GM21360 (cell line): ENCODE data around the gene TESK1.
"Not testable (repeated sequence)": the region's sequence is repeated elsewhere in the genome, so short reads cannot be mapped to it uniquely, and the experiment has no call there.

ENCODE experiments used
- ATAC-seq: cut with Tn5 transposase; IDR thresholded peaks from one replicate; pipeline ENCODE4 v1.9.1; 2021; ENCODE audit warnings: mild to moderate bottlenecking, moderate library complexity; ENCODE audit not compliant: unreplicated experiment

Gene TESK1

DNA sequence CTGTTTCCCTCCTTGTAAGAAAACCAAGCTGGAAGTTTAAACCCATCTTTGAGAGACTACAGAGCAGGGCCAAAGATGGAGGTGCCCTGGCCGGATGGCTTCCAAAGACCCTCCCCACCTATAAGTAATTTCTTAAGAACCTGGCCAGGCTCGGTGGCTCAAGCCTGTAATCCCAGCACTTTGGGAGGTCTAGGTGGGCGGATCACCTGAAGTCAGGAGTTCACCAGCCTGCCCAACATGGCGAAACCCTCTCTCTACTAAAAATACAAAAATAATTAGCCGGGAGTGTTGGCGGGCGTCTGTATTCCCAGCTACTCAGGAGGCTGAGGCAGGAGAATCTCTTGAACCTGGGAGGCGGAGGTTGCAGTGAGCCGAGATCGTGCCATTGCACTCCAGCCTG lies 40.7 kb downstream of the TESK1 start:
- ATAC-seq = not testable (repeated sequence)

- peak; percentile 9 for ATAC-seq
These were observed 41.1 kb downstream of the TESK1 start for GRCh38 chr9:35646153-35646532.

DNA sequence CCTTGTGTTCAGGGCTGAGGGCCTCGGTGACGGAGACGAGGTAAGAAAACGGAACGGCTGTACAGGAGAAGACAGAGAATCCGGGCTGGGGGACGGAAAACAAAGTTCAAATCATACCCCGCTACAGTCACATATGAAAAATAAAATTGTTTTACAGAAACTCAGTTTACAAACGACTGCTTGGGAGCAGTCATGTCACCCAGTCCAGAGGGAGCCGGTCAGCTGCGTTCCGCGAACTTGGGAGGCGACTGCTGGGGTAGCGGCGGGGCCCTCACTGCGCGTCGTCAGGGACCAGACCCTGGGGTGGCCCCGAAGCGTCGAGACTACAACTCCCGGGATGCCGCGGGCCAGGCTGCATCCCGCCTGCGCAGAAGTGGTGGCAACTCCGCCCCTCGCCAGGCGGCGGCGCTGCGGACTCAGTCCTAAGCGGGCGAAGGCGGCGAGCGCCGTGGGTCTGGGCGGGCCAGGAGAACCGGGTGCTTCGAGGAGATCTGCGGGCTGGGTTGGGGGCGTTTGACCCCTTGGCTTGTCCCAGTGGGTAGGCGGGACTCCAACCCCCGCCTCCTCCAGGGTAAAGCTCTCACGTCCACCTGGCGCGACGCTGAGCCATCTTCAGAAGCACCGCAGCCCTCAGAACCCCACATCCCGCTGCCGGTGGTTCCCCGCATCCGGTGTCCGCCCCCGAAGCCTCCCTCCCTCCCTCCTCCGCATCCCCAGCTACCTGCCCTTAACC lies 41.6 kb downstream of the TESK1 start:
- peak; percentile 80 for ATAC-seq

- no peak for ATAC-seq
These were observed 44.6 kb downstream of the TESK1 start for GRCh38 chr9:35649431-35650340.

DNA sequence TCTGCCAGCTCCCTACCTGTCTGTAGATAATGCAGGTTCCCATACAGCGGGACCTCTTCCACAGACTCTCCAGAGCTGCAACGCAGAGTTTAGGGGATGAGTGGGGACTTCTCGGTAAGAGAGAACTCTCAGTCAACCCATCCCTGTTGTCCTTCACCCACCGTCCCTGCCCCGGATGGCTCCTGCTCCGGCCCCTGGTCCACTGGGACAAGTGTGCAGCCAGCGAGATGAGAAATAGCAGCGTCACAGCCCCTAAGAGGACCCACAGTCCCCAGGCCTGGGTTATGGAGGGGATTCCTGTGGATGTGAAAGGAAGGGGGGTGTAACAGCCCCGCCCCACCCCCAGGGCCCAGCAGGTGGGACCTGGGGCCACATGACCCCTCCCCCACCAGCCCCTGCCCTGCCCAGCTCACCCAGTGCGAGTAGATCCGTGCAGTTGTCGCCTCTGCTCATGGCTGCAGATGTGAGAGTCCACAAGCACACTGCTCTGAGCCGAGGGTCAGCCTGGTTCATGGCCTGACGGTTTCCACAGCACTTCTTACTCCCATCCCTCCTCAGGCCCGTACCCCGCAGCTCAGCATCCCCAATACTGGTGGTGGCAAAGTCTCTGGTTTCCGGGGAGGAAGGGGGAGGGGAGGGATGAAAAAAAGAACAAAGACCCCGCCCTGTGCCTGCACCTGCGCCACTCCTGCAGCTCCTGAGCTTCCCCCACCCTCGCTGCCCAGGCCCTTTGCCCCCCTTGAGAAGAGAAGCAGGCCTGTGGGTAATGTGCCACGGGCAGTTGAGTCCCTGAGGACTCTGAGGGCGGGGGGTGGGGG lies 45.5 kb downstream of the TESK1 start, which contains the start of gene SIT1:
Gene SIT1, minus strand, starts transcription at position 591 of the 818 bp plus-strand sequence. Its CDS starts 78 bp downstream, at position 513.
- no peak for ATAC-seq

DNA sequence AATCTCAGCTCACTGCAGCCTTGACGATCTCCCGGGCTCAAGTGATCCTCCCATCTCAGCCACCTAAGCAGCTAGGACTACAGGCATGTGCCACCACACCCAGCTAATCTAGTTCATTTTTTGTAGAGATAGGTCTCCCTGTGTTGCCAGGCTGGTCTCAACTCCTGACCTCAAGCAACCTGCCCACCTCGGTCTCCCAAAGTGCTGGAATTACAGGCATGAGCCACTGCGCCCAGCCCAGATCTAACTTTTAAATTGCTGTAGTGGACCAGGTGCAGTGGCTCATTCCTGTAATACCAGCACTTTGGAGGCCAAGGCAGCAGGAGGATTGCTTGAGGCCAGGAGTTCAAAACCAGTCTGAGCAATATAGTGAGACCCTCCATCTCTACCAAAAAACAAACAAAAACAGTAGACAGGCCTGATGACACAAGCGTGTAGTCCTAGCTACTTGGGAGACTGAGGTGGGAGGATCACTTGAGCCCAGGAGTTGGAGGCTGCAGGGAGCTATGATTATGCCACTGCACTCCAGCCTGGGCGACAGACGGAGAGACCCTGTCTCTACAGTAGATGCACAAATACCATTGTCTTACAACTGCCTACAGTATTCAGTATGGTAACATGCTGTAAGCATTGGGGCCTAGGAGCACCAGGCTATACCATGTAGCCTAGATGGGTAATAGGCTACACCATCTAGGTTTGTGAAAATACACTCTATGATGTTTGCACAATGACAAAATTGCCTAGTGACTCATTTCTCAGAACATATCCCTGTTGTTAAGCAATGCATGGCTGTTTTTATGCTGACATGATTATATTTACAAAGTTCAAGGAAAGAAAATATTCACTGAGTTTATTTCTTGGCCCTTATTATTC lies 47.1 kb downstream of the TESK1 start:
- no peak for ATAC-seq

GRCh38 chr9:35652829-35653209 lies 47.8 kb downstream of the TESK1 start:
- ATAC-seq = no peak

GRCh38 chr9:35653611-35654010 lies 48.5 kb downstream of the TESK1 start:
- ATAC-seq = no peak

- no peak for ATAC-seq
These were observed 51.3 kb downstream of the TESK1 start for GRCh38 chr9:35656348-35656747.

GRCh38 chr9:35656831-35657545 lies 51.9 kb downstream of the TESK1 start:
- no peak for ATAC-seq

DNA sequence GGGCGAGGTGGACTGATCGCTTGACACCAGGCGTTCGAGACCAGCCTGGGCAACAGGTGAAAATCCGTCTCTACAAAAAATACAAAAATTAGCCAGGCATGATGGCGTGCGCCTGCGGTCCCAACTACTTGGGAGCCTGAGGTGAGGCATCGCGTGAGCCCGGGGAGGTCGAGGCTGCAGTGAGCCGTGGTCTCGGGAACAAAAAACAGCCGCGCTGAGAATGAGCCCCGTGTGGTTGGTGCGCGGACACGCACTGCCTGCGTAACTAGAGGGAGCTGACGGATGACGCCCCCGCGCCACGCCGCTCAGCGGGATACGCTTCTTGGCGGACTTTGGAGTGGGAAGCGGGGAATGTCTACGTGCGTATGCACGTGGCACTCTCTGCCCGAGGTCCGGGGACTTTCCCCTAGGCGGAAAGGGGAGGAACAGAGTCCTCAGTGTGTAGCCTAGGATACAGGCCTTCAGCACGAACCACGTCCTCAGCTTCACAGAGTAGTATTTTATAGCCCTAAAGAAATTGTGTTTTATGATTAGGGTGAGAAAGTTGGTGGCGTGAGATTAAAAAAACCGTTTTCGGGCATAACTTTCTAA lies 52.6 kb downstream of the TESK1 start, which contains the start of gene RMRP:
Gene RMRP, minus strand, starts transcription at position 474 of the 591 bp plus-strand sequence.
- ATAC-seq = peak; percentile 86

DNA sequence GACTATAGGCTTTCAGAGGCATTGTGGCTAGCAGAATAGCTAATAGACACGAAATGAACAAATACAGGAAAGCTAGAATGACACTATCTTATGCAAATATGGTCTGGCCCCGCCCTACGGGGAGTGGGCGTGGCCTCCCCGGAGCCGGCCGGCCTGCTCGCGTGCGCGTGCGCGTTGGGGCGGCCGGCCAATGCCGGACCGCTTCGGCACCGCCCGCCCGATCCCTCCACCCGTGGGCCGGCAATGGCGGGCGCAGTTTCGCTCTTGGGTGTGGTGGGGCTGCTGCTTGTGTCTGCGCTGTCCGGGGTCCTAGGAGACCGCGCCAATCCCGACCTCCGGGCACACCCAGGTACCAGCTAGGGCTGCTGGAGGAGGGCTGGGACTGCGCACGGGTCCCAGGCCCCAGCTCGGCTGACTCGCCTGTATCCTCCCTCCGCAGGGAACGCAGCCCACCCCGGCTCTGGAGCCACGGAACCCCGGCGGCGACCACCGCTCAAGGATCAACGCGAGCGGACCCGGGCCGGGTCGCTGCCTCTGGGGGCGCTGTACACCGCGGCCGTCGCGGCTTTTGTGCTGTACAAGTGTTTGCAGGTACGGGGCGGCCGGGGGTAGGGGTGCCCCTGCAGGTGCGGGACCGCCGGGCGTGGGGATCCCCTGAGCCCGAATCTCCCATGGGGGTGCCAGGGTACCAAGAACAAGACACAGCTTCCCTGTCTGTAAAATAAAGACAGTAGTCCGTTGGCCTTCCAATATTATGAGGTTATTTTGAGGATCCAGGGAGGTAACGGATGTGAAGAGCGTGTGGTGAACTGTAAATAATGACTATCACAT lies 53.3 kb downstream of the TESK1 start, which contains the start of gene CCDC107:
Gene CCDC107, plus strand, starts transcription at position 156 of the 831 bp plus-strand sequence. Its CDS starts 88 bp downstream, at position 244.
- ATAC-seq = peak; percentile 43

DNA sequence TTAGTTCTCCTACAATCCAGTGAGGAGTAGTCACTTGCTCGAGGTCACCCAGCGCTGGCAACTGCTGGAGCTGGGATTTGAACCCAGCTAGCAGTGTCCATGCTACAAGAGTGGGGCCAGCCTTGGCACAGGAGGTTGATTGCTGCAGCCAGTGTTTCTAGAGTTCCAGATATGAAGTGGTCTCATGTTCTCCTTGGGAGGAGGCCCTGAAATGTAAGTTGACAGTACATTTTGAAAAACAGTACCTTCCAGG lies 53.8 kb downstream of the TESK1 start:
- no peak for ATAC-seq

DNA sequence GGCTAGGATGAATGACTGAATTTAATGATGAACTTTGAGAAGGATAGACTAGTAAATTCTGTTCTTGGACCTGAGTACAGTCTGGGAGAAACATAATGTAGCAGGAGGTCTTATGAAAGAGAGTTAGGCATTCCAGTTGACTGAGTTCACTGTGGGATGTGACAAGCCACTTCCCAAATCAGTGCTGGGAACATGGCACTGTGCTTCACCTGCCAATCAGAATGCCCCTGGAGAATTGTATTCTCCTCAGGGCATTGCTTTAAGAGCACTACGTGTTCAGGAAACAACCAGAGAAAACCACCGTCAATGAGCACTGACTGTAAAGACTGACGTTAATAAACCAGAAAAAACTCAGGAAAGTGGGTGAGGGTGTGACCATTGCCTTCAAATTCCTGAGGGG lies 54.3 kb downstream of the TESK1 start:
- ATAC-seq = no peak
